GM18517 (cell line): ENCODE results near the gene OMA1.
"Not testable (repeated sequence)": the region's sequence is repeated elsewhere in the genome, so short reads cannot be mapped to it uniquely, and the experiment has no call there.

Source experiments
- ATAC-seq: cut with Tn5 transposase; IDR thresholded peaks from one replicate; pipeline ENCODE4 v1.9.1; 2021; ENCODE audit warnings: mild to moderate bottlenecking, moderate library complexity; ENCODE audit not compliant: unreplicated experiment

The OMA1 gene

DNA sequence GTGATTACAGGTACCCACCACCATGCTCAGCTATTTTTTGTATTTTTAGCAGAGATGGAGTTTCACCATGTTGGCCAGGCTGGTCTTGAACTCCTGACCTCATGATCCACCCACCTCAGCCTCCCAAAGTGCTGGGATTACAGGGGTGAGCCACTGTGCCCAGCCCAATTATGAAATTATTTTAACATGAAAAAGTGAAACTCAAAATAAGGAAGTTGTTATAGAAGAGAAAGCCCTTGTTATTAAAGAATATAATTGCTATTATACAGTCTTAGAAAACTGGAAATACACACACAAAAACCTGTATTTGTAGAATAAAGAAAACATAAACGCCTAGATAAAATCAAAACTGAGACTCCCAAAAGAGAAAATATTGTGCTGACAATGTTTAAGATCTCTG is 14.7 kb downstream of the OMA1 start:
- not testable (repeated sequence) for ATAC-seq

- no peak for ATAC-seq
Measured at GRCh38 chr1:58529284-58529683, 17.2 kb downstream of the OMA1 start.

- ATAC-seq, result no peak
Measured at GRCh38 chr1:58528518-58528917, 18.0 kb downstream of the OMA1 start.

DNA sequence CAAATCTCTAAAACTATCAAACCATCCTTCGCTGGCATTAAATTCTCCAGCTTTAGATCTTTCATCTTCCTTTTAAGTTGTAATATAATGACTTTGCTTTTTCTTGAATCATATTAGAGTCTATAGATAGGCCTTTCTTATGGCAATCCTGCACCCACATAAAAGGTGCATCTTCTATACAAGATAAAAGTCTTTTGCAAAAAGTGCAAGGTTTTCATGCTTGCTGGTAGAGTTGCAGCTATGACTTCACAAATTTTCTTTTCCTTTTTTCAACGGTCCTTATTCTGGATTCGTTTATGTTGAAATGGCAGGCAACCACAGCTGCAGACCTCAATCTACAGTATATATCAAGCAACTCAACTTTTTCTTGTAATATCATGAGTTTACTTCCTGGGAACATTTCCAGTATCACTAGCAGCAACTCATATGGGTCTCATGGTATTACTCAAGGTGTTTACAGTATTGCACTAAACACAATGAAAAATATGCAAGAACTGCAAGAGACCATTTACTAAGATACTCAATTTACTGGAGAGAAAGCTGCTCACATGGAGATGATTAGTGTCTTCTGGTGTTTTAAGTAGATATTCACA is 22.1 kb downstream of the OMA1 start:
- ATAC-seq, result no peak

GRCh38 chr1:58515794-58516401 is 30.6 kb downstream of the OMA1 start:
- ATAC-seq, result no peak

DNA sequence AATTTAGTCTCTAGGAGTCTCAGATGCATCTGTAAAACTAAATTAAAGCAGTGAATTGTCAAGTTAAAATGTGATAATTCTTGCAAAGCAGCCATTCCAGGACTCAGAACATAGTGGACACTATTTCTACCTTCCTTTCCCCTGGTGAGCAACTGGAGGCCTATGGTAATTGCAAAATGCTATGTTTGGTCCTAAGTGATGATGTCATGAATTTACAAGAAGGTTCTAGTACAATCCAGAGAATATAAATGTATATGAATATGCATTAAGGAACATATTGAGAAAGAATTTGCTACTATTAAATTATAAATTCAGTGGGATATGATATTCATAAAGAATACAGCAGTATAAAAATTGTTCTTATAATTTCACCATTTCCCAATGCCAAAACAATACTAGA is 32.6 kb downstream of the OMA1 start:
- no peak for ATAC-seq

- no peak for ATAC-seq
Measured at GRCh38 chr1:58508629-58509028, 37.9 kb downstream of the OMA1 start.

- no peak for ATAC-seq
Measured at GRCh38 chr1:58505286-58505685, 41.2 kb downstream of the OMA1 start.

- no peak for ATAC-seq
Measured at GRCh38 chr1:58502519-58502918, 44.0 kb downstream of the OMA1 start.

- no peak for ATAC-seq
Measured at GRCh38 chr1:58500043-58500442, 46.5 kb downstream of the OMA1 start.

- ATAC-seq, result no peak
Measured at GRCh38 chr1:58497499-58497898, 49.0 kb downstream of the OMA1 start.

GRCh38 chr1:58496042-58496441 is 50.5 kb downstream of the OMA1 start:
- ATAC-seq, result no peak

DNA sequence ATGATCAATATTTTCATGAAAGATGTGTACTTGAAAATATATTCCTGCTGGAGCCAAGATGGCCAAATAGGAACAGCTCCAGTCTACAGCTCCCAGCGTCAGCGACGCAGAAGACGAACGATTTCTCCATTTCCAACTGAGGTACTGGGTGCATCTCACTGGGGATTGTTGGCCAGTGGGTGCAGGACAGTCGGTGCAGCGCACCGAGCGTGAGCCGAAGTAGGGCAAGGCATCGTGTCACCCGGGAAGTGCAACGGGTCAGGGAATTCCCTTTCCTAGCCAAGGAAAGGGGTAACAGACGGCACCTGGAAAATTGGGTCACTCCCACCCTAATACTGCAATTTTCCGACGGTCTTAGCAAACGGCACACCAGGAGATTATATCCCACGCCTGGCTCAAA is 57.6 kb downstream of the OMA1 start:
- ATAC-seq, result not testable (repeated sequence)

- no peak for ATAC-seq
Measured at GRCh38 chr1:58487002-58487401, 59.5 kb downstream of the OMA1 start.

DNA sequence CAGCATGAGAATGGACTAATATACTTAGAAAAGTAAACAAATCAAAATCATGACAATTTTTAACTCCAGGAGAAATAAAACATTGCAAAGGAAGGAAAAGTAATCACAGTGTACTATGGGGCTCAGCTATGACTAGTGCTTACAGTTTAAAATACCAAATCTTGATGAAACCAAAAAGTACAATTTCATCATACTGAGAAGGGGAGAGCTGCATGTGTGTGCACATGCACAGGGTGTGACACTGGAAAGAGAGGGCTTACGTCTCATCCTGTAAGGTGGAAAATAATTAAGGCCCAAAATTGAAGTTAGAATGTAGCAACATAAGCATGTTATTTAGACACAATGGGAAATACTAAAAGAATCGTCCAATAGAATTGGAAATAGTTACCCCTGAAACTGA is 64.6 kb downstream of the OMA1 start:
- ATAC-seq, result no peak

GRCh38 chr1:58480191-58480590 is 66.3 kb downstream of the OMA1 start:
- no peak for ATAC-seq

DNA sequence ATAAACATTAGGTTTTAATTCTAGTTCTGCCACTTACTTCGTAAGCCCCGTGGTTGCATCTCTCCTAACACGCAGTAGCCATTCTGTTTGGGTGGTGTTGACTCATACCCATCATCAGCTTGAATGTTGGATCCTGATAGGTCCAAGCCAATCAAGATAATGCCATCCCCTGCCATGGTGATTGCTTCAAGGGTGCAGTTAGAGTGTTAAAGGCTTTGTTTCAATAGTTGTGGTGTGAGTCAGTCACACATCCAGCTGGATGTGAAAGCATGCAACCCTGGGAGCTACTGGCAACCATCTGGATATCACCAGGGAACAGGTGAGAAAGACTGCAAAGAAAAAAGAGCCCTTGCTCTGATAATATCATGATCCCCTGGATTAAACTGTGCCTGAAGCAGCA is 69.1 kb downstream of the OMA1 start:
- no peak for ATAC-seq

DNA sequence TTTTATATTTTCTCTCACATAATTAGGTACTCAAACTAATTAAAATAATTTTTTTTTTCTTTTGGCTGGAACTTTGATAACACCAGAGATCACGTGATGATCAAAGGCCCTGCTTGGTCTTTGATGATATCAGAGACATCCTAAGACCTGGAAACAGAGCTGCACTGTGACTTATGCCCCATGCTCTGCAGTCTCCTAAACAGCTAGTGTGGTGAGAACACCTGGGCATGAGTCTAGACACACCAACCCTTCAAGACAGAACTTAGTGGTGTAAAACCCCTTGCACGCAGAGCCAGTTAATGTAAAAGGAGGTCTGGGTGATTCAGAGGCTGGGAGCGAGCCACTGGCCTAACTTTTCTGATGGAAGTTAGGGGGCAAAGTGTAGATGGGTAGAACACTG is 70.3 kb downstream of the OMA1 start:
- no peak for ATAC-seq

- no peak for ATAC-seq
Measured at GRCh38 chr1:58469476-58469875, 77.0 kb downstream of the OMA1 start.

- ATAC-seq, result no peak
Measured at GRCh38 chr1:58469016-58469415, 77.5 kb downstream of the OMA1 start.

DNA sequence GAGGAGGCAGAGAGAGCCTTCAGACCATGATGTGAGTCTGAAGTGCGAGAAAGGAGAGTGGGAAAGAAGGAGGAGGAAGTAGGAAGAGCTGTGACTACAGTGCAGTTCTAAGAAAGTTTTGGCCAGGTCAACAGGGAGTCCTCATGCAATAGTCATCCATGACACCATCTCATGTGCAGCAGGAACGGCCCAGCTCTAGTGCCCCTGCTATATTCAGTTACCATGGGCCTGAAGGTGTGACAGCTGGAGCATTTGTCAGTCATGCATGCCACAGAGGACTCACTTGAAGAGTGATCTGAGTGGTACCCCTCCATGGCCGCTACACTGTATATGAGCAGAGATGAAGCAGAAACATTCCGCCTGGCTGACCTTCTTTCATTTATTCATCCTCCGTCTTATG is 77.9 kb downstream of the OMA1 start:
- ATAC-seq, result no peak

DNA sequence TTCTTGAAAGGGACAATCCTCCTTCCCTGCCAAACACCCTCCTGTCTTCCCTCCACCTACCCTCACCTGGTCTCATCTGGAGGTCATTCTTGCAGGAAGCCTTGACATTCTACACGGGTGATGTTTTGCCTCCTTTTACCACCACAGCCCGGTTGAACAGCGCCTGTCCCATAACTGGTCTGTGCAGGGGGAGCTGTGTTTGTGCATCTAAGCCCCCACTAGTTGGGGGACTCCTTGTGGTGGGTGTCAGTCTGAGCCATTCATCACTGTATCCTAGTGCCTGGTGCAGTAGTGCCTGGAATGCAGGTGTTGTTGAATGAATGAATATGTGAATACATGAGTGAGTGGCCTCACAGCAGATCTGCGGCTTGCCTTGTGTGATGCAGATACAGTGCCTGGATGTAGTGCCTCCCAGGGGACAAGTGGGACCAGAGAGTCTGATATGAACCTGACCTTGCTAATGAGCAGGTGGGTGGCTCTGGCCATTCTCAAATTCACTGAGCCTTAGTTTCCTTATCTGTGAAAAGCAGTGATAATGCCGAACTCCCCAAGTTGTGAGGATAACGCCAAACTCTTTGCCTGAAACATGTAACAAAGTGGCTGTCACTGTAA is 79.8 kb downstream of the OMA1 start:
- no peak for ATAC-seq
